ENCODE data around the gene RPL35A. TPM values are rescaled to one million over a fixed set of nuclear protein-coding genes. Genes with fewer than 3 reads are reported as not detected.
"Not testable (repeated sequence)": the region's sequence is repeated elsewhere in the genome, so short reads cannot be mapped to it uniquely, and the experiment has no call there.

RPL35A gene
- polyA plus RNA-seq: 1,996 TPM

- H3K36me3 Mint-ChIP-seq: peaks cover 6% of the 10 kb centered on the region
- peaks cover 19 to 27% (median 26%) of the 10 kb centered on the region in 3 donors for H3K4me1 Mint-ChIP-seq
- no peaks in the 10 kb centered on the region for H3K27me3 Mint-ChIP-seq
- peak within 1 kb of the TSS; percentile 99 to 100 (median 100) for H3K27ac Mint-ChIP-seq
- peak within 1 kb of the TSS; percentile 96 to 99 (median 97) for H3K4me3 Mint-ChIP-seq
- no peaks in the 10 kb centered on the region for H3K9me3 Mint-ChIP-seq
These were observed at the start of gene RPL35A for GRCh38 chr3:197949778-197950676. Gene RPL35A, plus strand, starts transcription at chr3:197950190. Its CDS starts 778 bp downstream, at chr3:197950968.

- peaks cover 3 to 8% (median 8%) of the 10 kb centered on the region in 3 donors for H3K4me1 Mint-ChIP-seq
- H3K27me3 Mint-ChIP-seq: no peaks in the 10 kb centered on the region
- H3K9me3 Mint-ChIP-seq: no peaks in the 10 kb centered on the region
- no peaks in the 10 kb centered on the region for H3K36me3 Mint-ChIP-seq
- no peak overlapping the region for H3K4me3 Mint-ChIP-seq
- H3K27ac Mint-ChIP-seq: no peak overlapping the region
These were observed 48.4 kb upstream of the RPL35A start for GRCh38 chr3:197901626-197902025.

- Mint-ChIP-seq H3K9me3 (no peaks in the 10 kb centered on the region), H3K4me1 (peaks cover 3 to 8% (median 6%) of the 10 kb centered on the region in 3 donors), H3K27ac (no peak overlapping the region), H3K27me3 (no peaks in the 10 kb centered on the region), H3K36me3 (peaks cover 2% of the 10 kb centered on the region), H3K4me3 (peak overlapping the region in 2 of 4 donors; percentile 56 to 73)
These were observed 43.8 kb upstream of the RPL35A start for GRCh38 chr3:197906023-197906849.

DNA sequence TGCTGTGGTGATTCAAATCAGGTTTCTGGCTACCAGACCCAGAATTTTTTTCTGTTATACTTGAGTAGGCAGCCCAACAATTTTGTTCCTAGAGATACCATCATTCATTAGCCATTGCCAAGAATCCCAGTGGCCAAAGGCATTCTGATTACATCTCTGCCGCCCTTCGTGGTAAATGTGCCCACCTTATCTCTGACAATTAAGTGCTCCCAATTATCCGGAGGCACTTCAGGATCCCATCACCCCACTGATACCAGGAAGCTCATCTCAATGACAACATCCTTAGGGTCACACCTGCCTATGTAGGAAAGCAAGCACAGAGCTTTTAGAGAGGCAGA, 43.2 kb upstream of the RPL35A start:
- Mint-ChIP-seq H3K36me3 (peaks cover 2% of the 10 kb centered on the region), H3K4me3 (no peak overlapping the region), H3K9me3 (no peaks in the 10 kb centered on the region), H3K27ac (no peak overlapping the region), H3K4me1 (peaks cover 3 to 8% (median 6%) of the 10 kb centered on the region in 3 donors), H3K27me3 (no peaks in the 10 kb centered on the region)

GRCh38 chr3:197907196-197907595, 42.8 kb upstream of the RPL35A start:
- H3K4me1 Mint-ChIP-seq: peaks cover 3 to 8% (median 6%) of the 10 kb centered on the region in 3 donors
- H3K27ac Mint-ChIP-seq: no peak overlapping the region
- H3K9me3 Mint-ChIP-seq: no peaks in the 10 kb centered on the region
- peaks cover 2% of the 10 kb centered on the region for H3K36me3 Mint-ChIP-seq
- no peaks in the 10 kb centered on the region for H3K27me3 Mint-ChIP-seq
- no peak overlapping the region for H3K4me3 Mint-ChIP-seq

GRCh38 chr3:197908550-197908949, 41.4 kb upstream of the RPL35A start:
- H3K36me3 Mint-ChIP-seq, H3K4me3 Mint-ChIP-seq, H3K27me3 Mint-ChIP-seq, H3K4me1 Mint-ChIP-seq, H3K9me3 Mint-ChIP-seq, H3K27ac Mint-ChIP-seq: not testable (repeated sequence)

GRCh38 chr3:197908957-197909701, 40.9 kb upstream of the RPL35A start:
- Mint-ChIP-seq H3K9me3 (no peaks in the 10 kb centered on the region), H3K36me3 (peaks cover 2% of the 10 kb centered on the region), H3K27me3 (no peaks in the 10 kb centered on the region), H3K4me1 (peaks cover 3 to 8% (median 8%) of the 10 kb centered on the region in 3 donors), H3K27ac (no peak overlapping the region), H3K4me3 (no peak overlapping the region)

DNA sequence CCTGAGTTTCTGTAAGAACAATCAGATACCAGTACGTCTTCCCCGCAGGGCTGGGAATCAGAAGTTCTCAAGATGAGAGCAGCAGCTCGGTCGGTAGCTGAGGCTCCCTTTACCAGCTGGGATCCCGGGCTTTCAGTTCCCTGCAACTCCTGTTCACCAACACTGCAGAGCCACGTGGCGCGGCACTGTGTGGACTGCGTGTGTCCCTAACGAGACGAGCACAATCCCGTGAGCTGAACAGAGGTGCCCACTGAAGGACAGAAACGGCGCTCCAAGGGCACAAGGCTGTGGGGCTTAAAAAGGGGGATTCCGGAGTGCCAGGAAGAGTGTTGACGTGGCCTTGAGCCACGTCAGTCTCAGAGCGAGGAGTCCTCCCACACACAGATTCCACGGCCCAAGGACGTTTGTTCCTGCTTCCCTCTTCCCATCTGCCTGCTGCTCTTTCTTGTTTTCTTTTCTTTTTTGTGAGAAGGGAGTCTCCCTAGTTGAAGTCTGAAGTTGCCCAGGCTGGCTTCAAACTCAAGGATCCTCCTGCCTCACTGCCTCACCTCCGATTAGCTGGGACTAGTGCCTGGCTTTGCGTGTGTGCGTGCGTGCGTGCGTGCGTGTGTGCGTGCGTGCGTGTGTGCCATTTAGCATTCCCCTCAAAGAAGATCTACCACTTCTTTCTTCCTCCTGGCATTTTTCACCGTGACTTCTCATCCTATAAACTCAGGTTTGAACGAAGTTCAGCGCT, 37.1 kb upstream of the RPL35A start:
- Mint-ChIP-seq H3K36me3 (peaks cover 2% of the 10 kb centered on the region), H3K4me3 (peak overlapping the region in 3 of 4 donors; percentile 22 to 68 (median 25)), H3K27ac (peak overlapping the region in 1 of 3 donors; percentile 14), H3K27me3 (no peaks in the 10 kb centered on the region), H3K9me3 (no peaks in the 10 kb centered on the region), H3K4me1 (peaks cover 0 to 3% (median 0%) of the 10 kb centered on the region in 3 donors)

DNA sequence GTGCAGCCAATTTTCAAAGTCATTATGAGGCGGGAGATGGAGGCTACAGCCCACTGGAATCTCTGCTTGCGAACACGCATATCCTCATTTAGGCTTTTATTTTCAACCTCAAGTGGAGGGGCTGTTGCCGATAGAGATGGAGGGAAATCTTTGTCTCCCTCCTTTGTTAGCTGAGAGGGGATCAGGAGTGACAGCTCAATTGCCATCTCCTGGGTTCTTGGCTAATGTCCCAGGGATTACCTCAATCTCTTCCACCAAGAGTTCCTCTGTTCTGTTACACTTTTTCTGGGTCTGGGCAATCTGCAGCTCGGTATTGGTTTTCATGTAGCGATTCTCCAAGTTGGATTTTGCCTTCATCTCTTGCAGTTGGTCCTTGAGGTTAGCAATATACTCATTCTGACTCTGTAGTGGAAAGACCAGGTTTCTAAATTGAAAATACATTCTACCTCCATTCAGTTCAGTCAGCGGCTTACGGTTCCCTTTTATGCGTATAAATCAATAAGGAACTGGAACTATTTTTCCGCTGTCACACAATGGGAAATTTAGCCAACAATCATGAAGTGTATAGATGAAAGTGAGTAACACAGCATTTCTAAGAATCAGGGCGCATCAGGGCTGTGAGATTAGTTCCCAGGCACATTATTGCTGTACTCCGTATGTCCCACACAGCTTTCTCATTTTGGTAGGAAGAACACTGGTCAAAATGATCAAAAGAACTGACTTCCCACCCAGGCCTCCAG, 36.2 kb upstream of the RPL35A start:
- Mint-ChIP-seq H3K36me3 (no peaks in the 10 kb centered on the region), H3K9me3 (no peaks in the 10 kb centered on the region), H3K4me3 (no peak overlapping the region), H3K4me1 (peaks cover 0 to 3% (median 0%) of the 10 kb centered on the region in 3 donors), H3K27me3 (no peaks in the 10 kb centered on the region), H3K27ac (peak overlapping the region in 1 of 3 donors; percentile 14)

GRCh38 chr3:197921429-197922275, 28.3 kb upstream of the RPL35A start:
- H3K27ac Mint-ChIP-seq, H3K9me3 Mint-ChIP-seq, H3K4me1 Mint-ChIP-seq, H3K4me3 Mint-ChIP-seq, H3K36me3 Mint-ChIP-seq, H3K27me3 Mint-ChIP-seq: not testable (repeated sequence)

DNA sequence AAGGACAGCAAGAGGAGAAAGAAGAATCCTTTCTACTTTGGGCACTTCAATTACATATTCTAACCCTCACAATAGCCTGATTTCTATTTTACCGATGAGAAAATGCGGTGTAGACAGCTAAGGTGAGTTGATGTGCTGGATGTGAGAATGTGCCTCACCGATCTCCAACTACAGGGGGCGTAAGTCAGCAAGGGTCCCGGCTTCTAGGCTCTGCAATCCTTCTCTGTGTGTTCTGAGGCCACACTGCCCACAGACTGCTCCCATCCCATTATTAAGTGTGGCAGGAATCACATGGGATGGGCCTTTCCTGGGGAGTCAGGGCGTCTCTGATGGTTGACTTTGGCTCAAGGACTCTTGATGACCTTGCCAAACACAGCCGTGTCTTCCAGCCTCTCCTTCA, 23.6 kb upstream of the RPL35A start:
- Mint-ChIP-seq H3K36me3 (peaks cover 7% of the 10 kb centered on the region), H3K27ac (no peak overlapping the region), H3K9me3 (peaks cover 0 to 5% (median 3%) of the 10 kb centered on the region in 3 donors), H3K4me3 (no peak overlapping the region), H3K27me3 (no peaks in the 10 kb centered on the region), H3K4me1 (no peaks in the 10 kb centered on the region)

DNA sequence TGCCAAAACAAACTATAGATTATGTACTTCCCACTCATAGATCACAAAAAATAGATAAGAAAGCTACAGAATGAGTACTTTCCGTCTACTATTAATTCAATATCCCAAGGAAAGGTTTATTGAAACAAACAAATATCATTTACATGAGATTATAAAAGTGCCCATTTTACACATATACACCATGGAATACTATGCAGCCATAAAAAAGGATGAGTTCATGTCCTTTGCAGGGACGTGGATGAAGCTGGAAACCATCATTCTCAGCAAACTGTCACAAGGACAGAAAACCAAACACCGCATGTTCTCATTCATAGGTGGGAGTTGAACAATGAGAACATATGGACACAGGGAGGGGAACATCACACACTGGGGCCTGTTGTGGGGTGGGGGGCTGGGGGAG, 22.4 kb upstream of the RPL35A start:
- not testable (repeated sequence) for H3K27ac Mint-ChIP-seq, H3K9me3 Mint-ChIP-seq, H3K27me3 Mint-ChIP-seq, H3K4me1 Mint-ChIP-seq, H3K4me3 Mint-ChIP-seq
- H3K36me3 Mint-ChIP-seq: peaks cover 10% of the 10 kb centered on the region

- Mint-ChIP-seq H3K4me3 (no peak overlapping the region), H3K27me3 (no peaks in the 10 kb centered on the region), H3K36me3 (peaks cover 8% of the 10 kb centered on the region), H3K9me3 (no peaks in the 10 kb centered on the region), H3K27ac (no peak overlapping the region), H3K4me1 (no peaks in the 10 kb centered on the region)
These were observed 13.1 kb upstream of the RPL35A start for GRCh38 chr3:197936819-197937384.

Data from IgD-negative memory B cell (primary cell).